Measurements from ENCODE around the gene TTC34. TPM values are rescaled to one million over a fixed set of nuclear protein-coding genes. Genes with fewer than 3 reads are reported as not detected.

TTC34 gene
- polyA plus RNA-seq, 1 of the 3 experiments (the other 2 are of a cell fraction) = 0.16 TPM

DNA sequence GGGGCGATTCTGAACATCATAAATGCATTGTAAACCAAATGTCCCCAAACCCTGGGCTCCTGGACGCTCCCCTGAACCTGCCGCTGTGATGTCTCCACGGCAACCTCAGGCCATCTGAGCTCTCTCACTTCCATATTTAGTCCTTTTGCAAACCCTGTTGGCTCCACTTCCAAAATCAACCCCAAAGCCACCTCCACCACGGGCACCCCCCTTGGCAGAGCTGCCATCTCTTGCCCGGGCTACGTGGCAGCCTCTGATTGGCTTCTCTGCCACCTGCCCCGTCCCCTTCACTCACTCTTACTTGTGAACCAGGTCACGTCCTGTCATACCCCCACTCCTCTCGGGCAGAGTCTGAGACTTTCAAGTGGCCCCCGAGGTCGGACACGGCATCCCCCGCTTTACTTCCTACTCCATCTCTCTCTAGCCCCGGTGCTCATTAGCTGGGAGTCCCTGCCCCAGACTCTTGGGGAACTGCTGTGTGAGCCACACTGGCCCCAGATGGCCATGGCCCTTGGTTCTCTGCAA lies 199.1 kb downstream of the TTC34 start:
- no peaks in the 10 kb centered on the region for H4K20me1 ChIP-seq (ENCODE audit: insufficient read depth)
- no peak overlapping the region for H3K27ac ChIP-seq (ENCODE audit: low read depth in 2 of 2, low read length in 1 of 2)
- H3K4me2 ChIP-seq = no peak overlapping the region
- H3K9ac ChIP-seq = no peak overlapping the region
- no peak overlapping the region for H2AFZ ChIP-seq (ENCODE audit: low read depth)
- ChIA-PET POLR2A (interaction anchor here (0.6 kb wide), 1 partner anchor 14 kb away, joined by 4 read pairs; no protein-coding TSS in a partner anchor), CTCF (no interaction called here)
- no peaks in the 10 kb centered on the region for H3K9me2 ChIP-seq
- H3K9me3 ChIP-seq = no peaks in the 10 kb centered on the region
- H3K4me3 ChIP-seq (ENCODE audit: low read depth in 2 of 2, low read length in 1 of 2) = no peak overlapping the region
- H3F3A ChIP-seq (replicated peaks; ENCODE audit: insufficient read depth) = no peaks in the 10 kb centered on the region
- TF ChIP-seq RAD21 (IDR thresholded peaks at IDR 0.05; ENCODE audit: low read length) = no peak
- no peak for TF ChIP-seq SIN3A (IDR thresholded peaks at IDR 0.05; ENCODE audit: borderline replicate concordance, low read depth, low read length)
- TF ChIP-seq TEAD4 (IDR thresholded peaks at IDR 0.05; ENCODE audit: borderline replicate concordance, insufficient read depth) = no peak
- TF ChIP-seq EP300 (IDR thresholded peaks at IDR 0.05; ENCODE audit: borderline replicate concordance in 1 of 2, low read depth in 1 of 2, low read length in 1 of 2) = no peak
- TF ChIP-seq NRF1 (IDR thresholded peaks at IDR 0.05; ENCODE audit: low read depth, low read length) = no peak
- no peak for TF ChIP-seq GATA2 (CRISPR knock-in tag; IDR thresholded peaks at IDR 0.05)
- no peak for TF ChIP-seq SMC3 (IDR thresholded peaks at IDR 0.05; ENCODE audit: low read depth, low read length)
- TF ChIP-seq ZBTB33 (IDR thresholded peaks at IDR 0.05; ENCODE audit: borderline replicate concordance, low read depth) = no peak
- TF ChIP-seq, protein P1, sequence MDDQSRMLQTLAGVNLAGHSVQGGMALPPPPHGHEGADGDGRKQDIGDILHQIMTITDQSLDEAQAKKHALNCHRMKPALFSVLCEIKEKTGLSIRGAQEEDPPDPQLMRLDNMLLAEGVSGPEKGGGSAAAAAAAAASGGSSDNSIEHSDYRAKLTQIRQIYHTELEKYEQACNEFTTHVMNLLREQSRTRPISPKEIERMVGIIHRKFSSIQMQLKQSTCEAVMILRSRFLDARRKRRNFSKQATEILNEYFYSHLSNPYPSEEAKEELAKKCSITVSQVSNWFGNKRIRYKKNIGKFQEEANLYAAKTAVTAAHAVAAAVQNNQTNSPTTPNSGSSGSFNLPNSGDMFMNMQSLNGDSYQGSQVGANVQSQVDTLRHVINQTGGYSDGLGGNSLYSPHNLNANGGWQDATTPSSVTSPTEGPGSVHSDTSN (IDR thresholded peaks at IDR 0.05) = no peak
- no peak for TF ChIP-seq NFIC (IDR thresholded peaks at IDR 0.05; ENCODE audit: borderline replicate concordance)
- TF ChIP-seq CTCF (IDR thresholded peaks at IDR 0.05) = no peak
- 24% methylated on average over 13 of the region's 15 CpGs for WGBS (ENCODE audit: low lambda C conversion rate)
- H3K27me3 ChIP-seq (ENCODE audit: insufficient read depth) = no peaks in the 10 kb centered on the region
- no peaks in the 10 kb centered on the region for H3K36me3 ChIP-seq (replicated peaks in 1 of 2; ENCODE audit: control insufficient read depth in 1 of 2, insufficient read depth in 2 of 2, low read length in 1 of 2)
- H3K79me2 ChIP-seq (ENCODE audit: insufficient read depth) = no peaks in the 10 kb centered on the region
- DNase-seq = peak; percentile 23
- H3K4me1 ChIP-seq (ENCODE audit: control insufficient read depth in 1 of 2, insufficient read depth in 2 of 2, low read depth in 1 of 2, low read length in 1 of 2) = no peaks in the 10 kb centered on the region; a peak in 1 of 4 replicates

DNA sequence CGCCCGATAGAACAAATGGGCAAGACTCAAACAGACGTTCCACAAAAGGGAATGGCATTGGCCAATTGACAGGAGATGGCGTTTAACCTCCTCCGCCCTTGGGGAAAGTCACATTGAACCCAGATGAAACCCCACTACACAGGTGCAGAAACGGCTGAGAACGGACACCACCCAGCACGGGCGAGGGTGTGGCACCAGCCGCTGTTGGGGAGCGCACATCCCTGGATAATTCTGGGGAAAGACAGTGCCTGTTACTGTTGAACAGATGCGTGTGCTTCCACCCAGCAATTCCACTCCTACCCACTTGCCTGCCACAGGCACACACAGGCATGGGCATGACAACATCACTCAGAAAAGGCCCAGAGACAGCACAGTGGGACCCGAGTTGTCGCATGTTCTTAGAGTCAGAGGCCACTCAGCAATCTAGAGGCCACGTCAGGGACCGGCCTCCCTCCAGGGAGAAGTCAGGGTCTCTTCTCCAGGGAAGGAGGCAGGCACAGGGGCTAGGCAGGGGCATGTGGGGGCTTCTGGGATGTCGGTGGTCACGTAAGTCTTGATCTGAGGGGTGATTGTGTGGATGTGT lies 199.7 kb downstream of the TTC34 start:
- CTCF ChIA-PET = no interaction called here
- no peak overlapping the region for H2AFZ ChIP-seq (ENCODE audit: low read depth)
- 27% methylated on average over 15 of the region's 18 CpGs for WGBS (ENCODE audit: low lambda C conversion rate)
- TF ChIP-seq MXI1 (IDR thresholded peaks at IDR 0.05; ENCODE audit: low read depth, low read length) (no peak), TAF1 (IDR thresholded peaks at IDR 0.05; ENCODE audit: borderline replicate concordance, low read depth, low read length) (no peak), EP300 (IDR thresholded peaks at IDR 0.05; ENCODE audit: borderline replicate concordance in 1 of 2, low read depth in 1 of 2, low read length in 1 of 2) (no peak), SIN3A (IDR thresholded peaks at IDR 0.05; ENCODE audit: borderline replicate concordance, low read depth, low read length) (no peak), GATA2 (CRISPR knock-in tag; IDR thresholded peaks at IDR 0.05) (no peak), RAD21 (IDR thresholded peaks at IDR 0.05; ENCODE audit: low read length) (no peak), FOXM1 (IDR thresholded peaks at IDR 0.05; ENCODE audit: low read depth) (no peak), FOXJ3 (CRISPR knock-in tag; IDR thresholded peaks at IDR 0.05) (no peak), YY1 (IDR thresholded peaks at IDR 0.05; ENCODE audit: low read depth) (no peak)
- TF ChIP-seq, protein P2, sequence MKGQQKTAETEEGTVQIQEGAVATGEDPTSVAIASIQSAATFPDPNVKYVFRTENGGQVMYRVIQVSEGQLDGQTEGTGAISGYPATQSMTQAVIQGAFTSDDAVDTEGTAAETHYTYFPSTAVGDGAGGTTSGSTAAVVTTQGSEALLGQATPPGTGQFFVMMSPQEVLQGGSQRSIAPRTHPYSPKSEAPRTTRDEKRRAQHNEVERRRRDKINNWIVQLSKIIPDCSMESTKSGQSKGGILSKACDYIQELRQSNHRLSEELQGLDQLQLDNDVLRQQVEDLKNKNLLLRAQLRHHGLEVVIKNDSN (IDR thresholded peaks at IDR 0.05; ENCODE audit: borderline replicate concordance, low read depth) = no peak
- TF ChIP-seq, protein P3, sequence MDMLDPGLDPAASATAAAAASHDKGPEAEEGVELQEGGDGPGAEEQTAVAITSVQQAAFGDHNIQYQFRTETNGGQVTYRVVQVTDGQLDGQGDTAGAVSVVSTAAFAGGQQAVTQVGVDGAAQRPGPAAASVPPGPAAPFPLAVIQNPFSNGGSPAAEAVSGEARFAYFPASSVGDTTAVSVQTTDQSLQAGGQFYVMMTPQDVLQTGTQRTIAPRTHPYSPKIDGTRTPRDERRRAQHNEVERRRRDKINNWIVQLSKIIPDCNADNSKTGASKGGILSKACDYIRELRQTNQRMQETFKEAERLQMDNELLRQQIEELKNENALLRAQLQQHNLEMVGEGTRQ (IDR thresholded peaks at IDR 0.05; ENCODE audit: borderline replicate concordance, low read depth, low read length) = no peak
- TF ChIP-seq, protein P4, sequence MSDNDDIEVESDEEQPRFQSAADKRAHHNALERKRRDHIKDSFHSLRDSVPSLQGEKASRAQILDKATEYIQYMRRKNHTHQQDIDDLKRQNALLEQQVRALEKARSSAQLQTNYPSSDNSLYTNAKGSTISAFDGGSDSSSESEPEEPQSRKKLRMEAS (IDR thresholded peaks at IDR 0.05; ENCODE audit: low read depth) = no peak

More for the DNA sequence above, 199.7 kb downstream of the TTC34 start:
- Histone ChIP-seq H3F3A (replicated peaks; ENCODE audit: insufficient read depth) (no peaks in the 10 kb centered on the region), H3K27me3 (ENCODE audit: insufficient read depth) (no peaks in the 10 kb centered on the region), H3K9me3 (no peaks in the 10 kb centered on the region), H3K36me3 (replicated peaks in 1 of 2; ENCODE audit: control insufficient read depth in 1 of 2, insufficient read depth in 2 of 2, low read length in 1 of 2) (no peaks in the 10 kb centered on the region), H3K27ac (ENCODE audit: low read depth in 2 of 2, low read length in 1 of 2) (no peak overlapping the region), H3K4me1 (ENCODE audit: control insufficient read depth in 1 of 2, insufficient read depth in 2 of 2, low read depth in 1 of 2, low read length in 1 of 2) (no peaks in the 10 kb centered on the region; a peak in 1 of 4 replicates), H3K79me2 (ENCODE audit: insufficient read depth) (no peaks in the 10 kb centered on the region), H3K9ac (no peak overlapping the region), H3K4me3 (ENCODE audit: low read depth in 2 of 2, low read length in 1 of 2) (no peak overlapping the region), H4K20me1 (ENCODE audit: insufficient read depth) (no peaks in the 10 kb centered on the region), H3K9me2 (no peaks in the 10 kb centered on the region), H3K4me2 (no peak overlapping the region)
- no peak for DNase-seq
- POLR2A ChIA-PET = no interaction called here
